GM18505 (cell line): ENCODE results near the gene ARIH2.

Experiments used
- ATAC-seq: cut with Tn5 transposase; IDR thresholded peaks from one replicate; pipeline ENCODE4 v1.9.1; 2021; ENCODE audit not compliant: unreplicated experiment
- POLR2A ChIP-seq: IDR thresholded peaks from 4 replicates; pipeline ENCODE4 v1.6.1; 2011; ENCODE audit warnings: borderline replicate concordance; ENCODE audit not compliant: insufficient read depth, insufficient read length; ENCODE audit errors: extremely low read depth

The ARIH2 gene

DNA sequence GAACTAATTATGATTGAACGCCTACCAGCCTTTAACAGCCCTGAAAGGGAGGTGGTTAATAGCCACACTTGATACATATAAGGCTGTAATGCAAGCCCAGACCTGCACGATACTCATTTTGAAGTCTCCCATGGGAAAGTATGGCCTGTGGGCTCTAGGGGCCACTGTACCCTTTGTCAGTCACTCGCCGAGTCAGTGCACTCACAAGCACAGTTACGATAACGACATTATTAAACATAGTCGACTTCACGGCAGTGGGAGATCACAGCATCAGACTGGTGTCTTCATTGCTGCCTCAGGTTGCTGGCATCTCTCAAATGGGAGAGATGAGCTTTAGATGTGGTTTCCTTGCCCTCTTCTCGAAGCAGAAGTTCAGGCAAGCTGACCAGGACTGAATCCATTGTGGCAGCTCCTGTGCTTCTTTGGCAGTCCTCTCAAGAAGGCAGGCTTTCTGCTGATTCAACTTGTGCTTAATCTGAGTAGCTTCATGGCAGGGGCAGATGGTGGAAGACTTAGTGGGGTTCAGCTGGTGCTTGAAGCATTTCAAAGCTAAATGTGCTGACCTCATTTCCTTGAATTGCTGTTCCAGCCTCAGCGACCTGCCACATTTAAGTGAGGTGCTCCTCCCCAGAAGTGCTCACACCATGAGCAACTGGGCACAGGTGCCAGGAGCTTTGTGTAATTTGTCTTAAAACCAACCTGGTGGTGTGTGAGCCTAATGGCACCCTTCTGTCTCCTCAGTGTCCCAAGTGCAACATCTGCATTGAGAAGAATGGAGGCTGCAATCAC lies 55.6 kb downstream of the ARIH2 start:
- ATAC-seq: no peak
- TF ChIP-seq POLR2A: no peak

DNA sequence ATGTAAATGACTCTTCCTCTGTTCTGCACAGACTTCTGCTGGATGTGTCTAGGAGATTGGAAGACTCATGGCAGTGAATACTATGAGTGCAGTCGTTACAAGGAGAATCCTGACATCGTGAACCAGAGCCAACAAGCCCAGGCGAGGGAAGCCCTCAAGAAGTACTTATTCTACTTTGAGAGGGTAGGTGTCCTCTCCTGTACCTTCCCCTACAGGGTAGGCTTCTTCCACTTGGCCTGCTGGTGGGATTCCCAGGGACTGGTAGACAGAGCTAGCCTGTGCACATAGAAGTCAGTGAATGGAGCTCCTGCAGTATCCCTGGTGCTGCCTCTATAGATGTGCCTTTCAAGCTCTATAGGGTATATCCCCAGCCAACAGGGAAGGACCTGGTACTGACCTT lies 60.8 kb downstream of the ARIH2 start:
- no peak for ATAC-seq
- TF ChIP-seq POLR2A: no peak

DNA sequence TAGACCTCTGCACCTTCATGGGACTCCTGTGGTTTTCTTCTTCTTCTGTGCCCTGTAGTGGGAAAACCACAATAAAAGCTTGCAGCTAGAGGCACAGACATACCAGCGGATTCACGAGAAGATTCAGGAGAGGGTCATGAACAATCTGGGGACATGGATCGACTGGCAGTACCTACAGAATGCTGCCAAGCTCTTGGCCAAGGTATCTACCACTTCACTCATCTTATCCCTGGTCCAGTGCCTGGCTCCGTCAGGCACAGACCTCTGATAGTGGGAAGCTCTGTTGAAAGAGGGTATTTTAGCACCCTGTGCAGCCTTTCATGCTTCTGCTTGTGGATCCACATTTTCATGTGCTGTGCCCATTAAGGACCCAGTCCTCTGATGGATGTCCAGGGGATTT lies 61.7 kb downstream of the ARIH2 start:
- no peak for ATAC-seq
- TF ChIP-seq POLR2A: no peak

DNA sequence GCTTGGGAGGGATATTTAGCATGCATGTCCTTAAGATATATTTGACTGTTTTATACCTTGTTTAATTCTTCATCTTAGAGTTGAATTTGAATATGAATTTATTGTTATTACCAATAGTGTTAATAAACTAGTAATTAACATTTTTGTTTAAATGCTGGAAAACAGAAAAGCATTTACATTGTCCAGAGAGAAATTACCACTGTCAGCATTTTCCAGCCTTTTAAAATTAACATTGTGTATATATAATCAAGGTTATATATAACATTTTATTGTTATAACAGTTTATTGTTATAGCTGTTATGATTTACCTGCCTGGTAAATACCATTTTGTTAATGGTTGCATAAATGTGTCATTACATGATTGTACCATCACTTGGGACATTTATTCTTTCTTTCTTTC lies 63.4 kb downstream of the ARIH2 start:
- no peak for TF ChIP-seq POLR2A
- no peak for ATAC-seq

DNA sequence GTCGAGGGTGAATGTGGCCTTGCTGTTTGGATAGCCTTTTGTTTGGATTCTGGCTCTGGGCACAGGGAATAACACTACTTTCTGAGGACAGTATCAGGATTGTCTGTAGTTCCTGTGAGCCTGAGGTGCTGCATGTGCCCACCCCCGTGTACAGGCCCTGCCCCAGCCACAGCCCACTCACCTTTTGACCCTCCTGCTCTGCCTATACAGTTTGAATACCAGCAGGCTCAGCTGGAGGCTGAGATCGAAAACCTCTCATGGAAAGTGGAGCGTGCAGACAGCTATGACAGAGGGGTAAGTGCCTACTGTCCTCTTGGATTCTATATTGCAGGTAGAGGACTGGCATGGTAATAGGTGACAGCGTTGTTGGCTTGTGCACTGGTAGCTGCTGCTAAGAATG lies 64.0 kb downstream of the ARIH2 start:
- TF ChIP-seq POLR2A: no peak
- ATAC-seq: no peak

DNA sequence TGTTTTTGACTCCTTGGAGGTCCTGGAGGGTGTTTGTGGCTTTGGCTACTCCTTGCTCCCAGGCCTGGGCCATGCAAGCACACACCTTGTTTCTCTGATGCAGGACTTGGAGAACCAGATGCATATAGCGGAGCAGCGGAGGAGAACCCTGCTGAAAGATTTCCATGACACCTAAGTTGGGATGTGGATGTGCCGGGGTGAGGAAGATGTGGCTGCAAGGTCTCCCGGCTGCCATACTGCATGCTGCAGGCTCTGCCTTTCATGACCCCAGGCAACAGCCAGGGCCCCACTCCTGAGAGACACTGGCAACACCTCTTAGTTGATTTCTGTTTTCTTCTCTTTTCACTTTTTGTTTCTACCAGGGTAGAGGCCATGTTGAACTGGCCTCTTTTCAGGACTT lies 64.5 kb downstream of the ARIH2 start:
- no peak for ATAC-seq
- TF ChIP-seq POLR2A: no peak

DNA sequence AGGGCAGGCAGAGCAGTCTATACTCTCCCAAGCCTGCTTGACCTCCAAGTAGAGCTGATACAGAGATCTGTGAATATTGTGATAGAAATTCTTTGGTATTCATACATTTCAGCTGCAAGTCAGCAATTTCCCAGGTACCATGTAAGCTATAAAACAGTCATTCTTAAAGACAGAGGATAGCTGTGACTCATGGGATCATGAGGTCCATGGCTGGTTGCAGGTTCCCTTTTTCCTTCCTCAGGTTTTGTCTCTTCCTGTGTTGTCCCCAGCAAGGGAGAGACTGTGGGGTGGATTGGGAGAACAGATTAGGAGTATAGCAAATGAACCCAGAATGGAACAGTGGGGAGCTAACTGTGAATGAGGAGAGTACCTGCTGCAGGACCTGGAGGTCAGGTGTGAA lies 66.0 kb downstream of the ARIH2 start:
- no peak for ATAC-seq
- no peak for TF ChIP-seq POLR2A

DNA sequence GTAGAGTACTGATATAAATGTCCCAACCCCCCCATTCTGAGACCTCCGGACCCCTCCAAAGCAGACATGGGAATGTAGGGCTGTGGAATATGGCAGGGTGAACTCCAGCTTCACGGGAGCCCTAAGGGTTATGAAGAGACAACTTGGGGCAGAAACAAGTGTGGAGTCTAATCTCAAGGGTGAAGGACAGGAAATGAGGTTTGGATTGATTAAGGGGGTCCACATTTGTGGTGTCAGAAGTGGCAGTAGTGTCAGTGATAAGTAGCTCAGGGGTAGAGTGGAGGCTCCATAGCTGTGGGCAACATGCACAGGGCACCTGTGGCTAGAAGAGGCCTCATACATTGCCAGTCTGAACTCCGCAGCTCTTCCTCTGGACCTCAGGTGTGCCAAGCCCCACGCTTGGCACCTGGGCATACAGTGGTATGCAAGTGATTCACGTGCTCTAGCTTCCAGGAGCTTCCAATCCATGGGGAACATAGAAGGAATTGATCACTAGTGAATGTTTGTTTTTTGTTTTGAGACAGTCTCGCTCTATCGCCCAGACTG lies 67.3 kb downstream of the ARIH2 start:
- TF ChIP-seq POLR2A: no peak
- no peak for ATAC-seq

DNA sequence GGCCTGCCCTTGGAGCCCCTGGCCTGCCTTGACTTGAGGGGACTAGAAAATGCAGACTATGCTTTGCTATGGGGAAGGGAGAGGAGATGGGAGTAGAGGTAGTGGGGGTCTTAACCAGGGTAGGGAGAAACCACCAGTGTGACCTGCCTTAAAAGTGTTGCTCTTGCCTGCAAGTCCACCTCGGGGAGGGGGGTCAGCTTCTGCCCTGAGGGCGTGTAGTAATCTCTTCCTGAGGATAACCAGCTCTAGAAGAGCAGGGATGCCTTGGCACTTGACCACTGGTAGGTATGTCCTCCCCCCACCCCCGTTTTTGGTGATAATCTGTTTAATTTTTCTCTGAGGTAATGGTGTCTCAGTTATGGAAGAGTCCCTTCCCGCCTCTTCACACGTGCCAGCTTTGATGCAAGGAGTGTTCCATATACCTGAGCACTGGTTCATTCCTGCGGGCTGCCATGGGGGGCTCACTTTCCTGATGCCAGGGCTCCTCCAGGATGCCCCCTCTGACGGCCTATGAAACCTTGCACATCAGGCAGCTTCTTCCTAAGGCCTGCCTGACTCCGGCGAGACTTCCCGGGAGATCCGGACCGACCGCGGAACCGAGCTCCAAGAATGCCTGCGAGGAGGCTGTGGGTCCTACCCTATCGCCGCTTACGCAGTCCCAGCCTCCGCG lies 70.6 kb downstream of the ARIH2 start:
- no peak for TF ChIP-seq POLR2A
- ATAC-seq: no peak

DNA sequence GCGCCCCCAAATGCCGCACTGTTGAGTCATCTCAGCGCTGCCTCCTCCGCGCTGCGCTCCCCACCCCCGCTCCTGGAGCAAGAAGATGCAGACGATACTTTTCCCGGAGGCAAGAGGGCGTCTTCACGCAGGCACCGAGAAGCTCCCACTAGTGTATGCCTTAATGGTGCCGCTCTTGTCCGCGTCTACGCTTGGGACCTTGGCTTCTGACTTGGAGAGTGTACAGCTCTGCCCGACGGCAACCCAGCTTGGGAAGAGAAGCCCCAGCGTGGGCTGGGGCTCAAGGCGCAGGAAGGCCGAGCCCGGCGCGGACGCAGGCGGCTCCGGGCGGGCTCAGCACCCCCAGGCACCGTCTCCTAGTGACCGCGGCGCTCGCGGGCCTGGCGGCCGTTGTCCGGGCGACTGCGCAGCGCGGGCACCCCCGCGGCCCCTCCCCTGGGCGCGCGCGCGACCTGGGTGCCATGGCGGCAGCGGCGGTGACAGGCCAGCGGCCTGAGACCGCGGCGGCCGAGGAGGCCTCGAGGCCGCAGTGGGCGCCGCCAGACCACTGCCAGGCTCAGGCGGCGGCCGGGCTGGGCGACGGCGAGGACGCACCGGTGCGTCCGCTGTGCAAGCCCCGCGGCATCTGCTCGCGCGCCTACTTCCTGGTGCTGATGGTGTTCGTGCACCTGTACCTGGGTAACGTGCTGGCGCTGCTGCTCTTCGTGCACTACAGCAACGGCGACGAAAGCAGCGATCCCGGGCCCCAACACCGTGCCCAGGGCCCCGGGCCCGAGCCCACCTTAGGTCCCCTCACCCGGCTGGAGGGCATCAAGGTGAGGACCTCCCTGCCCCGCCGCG lies 71.4 kb downstream of the ARIH2 start, which contains the start of gene P4HTM:
TSS of gene P4HTM (plus strand) at position 446 of the 840 bp plus-strand sequence. CDS start at position 462, 16 bp downstream.
- ATAC-seq: peak; percentile 50
- TF ChIP-seq POLR2A: peak; percentile 49

DNA sequence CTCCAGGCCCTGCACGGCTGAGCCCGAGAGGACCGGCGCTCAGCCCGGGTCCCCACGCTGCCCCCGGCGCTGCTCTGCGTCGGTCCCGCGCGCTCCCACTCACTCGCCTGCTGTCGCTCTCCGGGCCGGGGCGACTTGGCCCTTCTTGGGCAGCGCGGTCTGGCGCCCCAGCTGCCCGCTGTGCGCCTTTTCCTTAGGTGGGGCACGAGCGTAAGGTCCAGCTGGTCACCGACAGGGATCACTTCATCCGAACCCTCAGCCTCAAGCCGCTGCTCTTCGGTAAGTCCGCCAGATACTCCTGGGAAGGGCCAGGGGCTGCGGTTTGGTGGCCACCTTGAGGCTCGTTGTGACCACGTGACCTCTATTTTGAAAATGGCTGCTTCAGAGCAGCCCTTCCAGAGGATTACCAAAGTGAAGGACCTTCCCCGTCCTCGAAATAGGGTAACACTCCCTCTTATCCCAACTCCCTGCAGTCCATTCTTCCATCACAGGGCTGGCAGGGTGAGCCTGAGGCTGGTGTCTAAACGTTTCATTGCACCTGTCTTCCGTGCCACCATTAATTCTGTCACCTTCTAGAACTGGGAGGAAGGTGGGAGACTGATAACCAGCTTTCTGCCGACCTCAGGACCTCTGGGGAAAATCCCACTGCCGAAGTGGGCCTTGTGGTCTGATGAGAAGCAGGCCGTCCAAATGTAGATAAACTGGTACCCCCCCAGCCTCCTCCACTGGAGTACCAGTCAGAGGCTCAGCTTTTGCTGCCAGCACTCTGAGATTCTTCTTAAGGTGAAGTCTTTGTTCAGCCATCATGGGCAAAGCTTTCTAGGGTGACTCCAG lies 72.2 kb downstream of the ARIH2 start:
- ATAC-seq: peak; percentile 13
- peak; percentile 48 for TF ChIP-seq POLR2A

DNA sequence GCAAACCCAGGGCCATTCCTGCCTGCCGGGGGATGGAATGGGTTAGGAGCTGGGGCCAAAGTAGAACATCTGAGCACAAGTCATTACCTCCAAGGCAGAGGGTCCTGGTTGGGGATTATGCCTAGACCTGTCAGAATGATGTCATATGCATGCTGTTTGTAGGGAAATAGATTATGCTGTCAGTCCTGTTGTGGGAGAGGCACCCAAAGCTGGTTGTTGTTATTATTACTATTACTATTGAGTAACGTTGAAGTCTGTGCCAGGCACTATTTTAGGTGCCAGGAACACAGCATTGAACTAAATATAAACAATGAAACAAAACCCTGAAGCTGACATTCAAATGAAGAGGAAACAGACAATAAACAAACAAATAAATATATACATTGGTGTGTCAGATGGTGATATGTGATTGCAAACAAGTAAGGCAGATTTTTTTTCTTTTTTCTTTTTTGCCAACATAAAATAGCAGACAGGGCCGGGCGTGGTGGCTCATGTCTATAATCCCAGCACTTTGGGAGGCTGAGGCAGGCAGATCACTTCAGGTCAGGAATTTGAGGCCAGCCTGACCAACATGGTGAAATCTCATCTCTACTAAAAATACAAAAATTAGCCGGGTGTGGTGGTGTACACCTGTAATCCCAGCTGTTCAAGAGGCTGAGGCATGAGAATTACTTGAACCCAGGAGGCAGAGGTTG lies 73.4 kb downstream of the ARIH2 start:
- TF ChIP-seq POLR2A: no peak
- no peak for ATAC-seq
